GM12873 (cell line): Measurements from ENCODE around the gene PRDM9.

Experiments used
- TF ChIP-seq, protein P1 (sequence below): IDR thresholded peaks from 2 replicates; pipeline ENCODE4 v1.5.1; 2012; ENCODE audit warnings: low read depth, mild to moderate bottlenecking, moderate library complexity, low read length, control low read depth; ENCODE audit not compliant: insufficient read depth; ENCODE audit errors: missing control alignments

PRDM9 gene

DNA sequence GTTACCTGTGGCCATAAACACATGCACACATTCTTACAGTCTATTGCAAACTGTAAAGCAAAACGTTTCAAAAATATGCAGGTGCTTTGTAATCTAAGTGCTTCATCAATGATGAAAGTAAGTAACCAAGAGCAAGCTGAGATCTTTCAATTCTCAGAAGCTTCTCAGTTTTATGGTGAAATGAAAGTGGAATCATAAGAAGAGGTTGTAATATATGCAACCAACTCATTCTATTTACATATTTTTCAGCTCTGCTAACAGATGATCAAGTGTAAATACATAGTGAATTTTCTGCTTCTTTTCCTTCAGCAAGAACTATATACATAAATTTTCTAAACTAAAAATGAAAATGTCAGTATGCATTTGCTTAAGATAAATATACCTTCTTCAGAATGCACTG lies 33.1 kb upstream of the PRDM9 start:
- TF ChIP-seq, protein P1, sequence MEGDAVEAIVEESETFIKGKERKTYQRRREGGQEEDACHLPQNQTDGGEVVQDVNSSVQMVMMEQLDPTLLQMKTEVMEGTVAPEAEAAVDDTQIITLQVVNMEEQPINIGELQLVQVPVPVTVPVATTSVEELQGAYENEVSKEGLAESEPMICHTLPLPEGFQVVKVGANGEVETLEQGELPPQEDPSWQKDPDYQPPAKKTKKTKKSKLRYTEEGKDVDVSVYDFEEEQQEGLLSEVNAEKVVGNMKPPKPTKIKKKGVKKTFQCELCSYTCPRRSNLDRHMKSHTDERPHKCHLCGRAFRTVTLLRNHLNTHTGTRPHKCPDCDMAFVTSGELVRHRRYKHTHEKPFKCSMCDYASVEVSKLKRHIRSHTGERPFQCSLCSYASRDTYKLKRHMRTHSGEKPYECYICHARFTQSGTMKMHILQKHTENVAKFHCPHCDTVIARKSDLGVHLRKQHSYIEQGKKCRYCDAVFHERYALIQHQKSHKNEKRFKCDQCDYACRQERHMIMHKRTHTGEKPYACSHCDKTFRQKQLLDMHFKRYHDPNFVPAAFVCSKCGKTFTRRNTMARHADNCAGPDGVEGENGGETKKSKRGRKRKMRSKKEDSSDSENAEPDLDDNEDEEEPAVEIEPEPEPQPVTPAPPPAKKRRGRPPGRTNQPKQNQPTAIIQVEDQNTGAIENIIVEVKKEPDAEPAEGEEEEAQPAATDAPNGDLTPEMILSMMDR: no peak

DNA sequence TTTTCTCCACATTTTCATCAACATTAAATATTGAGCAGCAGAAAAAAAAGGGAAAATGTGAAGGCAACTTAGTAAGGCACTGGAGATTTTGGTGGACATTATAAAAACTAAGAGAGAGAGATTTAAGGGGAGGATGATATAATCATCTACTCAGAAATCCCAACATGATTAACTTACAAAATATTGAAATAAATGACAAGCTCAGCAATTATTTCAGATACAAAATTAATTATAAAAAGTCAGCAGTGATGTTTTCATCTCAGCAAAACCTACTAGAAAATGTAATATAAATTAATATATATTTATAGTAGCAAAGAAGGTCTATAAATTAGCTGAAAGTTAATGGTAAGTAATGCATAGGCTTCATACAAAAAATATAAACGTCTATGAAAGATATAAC lies 30.8 kb upstream of the PRDM9 start:
- TF ChIP-seq, protein P1: no peak

DNA sequence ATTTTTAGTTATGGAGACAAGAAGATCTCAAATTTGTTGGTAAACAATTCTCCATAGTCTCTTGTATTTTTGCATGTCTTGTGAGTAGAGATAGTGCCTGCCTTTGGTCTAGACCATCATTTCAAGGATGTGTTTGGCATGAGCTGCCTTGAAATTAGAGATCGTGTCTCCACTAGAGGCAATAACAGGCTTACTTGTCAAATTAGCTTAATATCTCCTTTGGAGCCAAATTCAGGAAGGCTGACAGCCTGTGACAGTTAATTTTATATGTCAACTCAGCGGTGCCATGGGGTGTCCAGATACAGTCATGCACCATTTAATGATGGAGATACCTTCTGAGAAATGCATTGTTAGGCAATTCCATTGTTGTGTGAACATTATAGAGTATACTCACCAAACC lies 24.8 kb upstream of the PRDM9 start:
- TF ChIP-seq, protein P1: no peak

DNA sequence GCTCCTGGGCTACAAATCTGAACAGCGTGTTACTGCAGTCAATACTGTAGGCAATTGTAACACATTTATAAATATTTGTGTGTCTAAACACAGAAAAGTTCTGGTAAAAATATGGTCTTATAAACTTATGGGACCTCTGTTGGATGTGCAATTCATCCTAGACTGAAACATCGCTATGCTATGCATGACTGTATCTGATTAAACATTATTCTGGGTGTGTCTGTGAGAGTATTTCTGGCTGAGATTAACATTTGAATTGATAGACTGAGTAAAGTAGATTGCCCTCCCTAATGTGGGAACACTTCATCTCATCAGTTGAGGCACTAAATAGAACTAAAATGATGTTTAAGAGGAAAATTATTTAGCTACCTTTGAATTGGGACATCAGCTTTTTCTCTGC lies 24.3 kb upstream of the PRDM9 start:
- TF ChIP-seq, protein P1: no peak

DNA sequence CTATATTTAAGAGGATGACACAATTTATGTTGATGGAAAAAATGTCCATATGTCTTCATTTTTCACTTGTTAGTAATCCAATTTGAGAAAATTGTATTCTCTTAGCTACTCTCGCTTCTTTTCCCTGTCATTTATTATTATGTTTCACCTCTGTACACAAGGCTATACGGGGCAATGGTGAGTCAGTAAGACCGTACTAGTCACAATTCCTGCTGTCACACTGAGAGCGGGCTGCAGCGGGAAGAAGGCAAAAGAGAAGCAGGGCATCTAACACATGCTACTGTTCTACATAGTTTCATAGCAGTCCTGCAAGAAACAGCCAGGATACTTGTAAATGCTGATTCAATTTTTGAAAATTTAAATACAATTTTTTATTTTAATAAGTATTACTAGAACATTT lies 23.3 kb upstream of the PRDM9 start:
- TF ChIP-seq, protein P1: no peak

DNA sequence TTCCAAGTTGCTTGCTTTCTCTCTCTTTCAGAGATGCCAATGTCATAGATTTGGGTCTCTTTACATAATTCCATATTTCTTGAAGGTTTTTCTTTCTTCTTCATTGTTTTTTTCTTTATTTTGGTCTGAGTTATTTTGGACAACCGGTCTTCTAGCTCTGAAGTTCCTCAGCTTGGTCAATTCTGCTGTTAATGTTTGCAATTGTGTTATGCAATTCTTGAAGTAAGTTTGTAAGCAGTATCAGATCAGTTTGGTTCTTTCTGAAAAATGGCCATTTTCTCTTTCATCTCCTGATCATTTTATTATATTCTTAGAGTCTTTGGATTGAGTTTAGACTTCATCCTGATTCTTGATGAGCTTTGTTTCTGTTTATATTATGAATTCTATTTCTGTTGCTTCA lies 16.4 kb upstream of the PRDM9 start:
- TF ChIP-seq, protein P1: no peak

DNA sequence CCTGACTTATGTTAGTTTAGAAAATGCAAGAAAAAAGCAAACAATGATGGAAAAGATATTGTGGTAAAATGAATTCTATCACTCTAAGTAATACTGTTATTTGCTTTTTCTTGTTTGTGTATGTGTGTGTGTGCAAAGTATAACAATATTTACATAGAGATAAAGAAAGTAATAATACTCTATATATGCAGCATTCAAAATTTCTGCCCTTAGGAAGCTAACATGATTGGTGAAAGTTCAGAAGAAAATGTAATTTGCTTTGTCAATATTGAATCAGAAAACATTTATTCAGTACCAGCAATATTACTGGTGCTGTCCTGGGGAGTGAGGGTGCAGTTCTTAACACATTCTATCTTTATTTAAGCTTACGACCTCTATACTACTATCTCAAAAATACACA lies 12.9 kb upstream of the PRDM9 start:
- TF ChIP-seq, protein P1: no peak
